Activated CD8-positive, alpha-beta memory T cell treated with anti-CD3 and anti-CD28 coated beads, Interleukin-2, amount 50 U/mL, for 24 hours (primary cell): ENCODE results near the gene COL12A1.

Experiments used
- DNase-seq: peaks from one replicate; pipeline ENCODE4 v3.0.0-alpha.2; 2020; ENCODE audit errors: extremely low read depth

The COL12A1 gene

DNA sequence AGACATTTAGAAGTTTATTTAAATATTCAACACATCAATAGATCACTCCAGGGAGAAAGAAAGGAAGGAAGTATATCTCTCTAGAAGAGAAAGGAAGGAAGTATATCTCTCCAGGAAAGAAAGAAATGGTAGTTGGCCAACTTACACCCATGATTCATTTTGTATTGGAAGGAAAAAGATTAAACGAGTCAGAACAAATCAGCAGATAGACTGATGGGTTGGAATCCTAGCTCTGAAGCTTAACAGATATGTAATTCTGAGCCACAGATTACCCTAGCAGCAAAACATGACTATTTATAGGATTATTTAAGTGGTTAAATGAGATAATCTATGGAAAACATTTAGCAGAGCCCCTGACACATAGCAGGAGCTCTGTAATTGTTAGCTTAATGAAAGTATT is 27.1 kb downstream of the COL12A1 start:
- no peak for DNase-seq

DNA sequence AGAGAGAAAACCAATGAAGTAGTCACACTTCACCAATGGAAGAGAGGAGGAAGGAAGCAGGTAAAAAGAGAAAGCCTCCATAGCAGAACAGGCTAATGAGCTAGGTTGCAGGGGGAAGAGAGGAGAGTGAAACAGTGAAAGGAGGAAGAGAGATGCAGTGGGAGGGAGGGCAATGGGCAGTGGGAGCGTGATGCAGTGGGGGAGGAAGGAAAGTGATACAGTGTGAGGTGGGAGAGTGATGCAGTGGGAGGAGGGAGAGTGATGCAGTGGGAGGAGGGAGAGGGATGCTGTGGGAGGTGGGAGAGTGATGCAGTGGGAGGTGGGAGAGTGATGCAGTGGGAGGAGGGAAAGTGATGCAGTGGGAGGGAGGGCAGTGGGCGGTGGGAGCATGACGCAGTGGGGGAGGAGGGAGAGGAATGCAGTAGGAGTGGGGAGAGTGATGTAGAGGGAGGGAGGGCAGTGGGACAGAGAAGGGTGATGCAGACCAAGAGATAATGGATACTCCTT is 29.7 kb downstream of the COL12A1 start:
- DNase-seq, result no peak

DNA sequence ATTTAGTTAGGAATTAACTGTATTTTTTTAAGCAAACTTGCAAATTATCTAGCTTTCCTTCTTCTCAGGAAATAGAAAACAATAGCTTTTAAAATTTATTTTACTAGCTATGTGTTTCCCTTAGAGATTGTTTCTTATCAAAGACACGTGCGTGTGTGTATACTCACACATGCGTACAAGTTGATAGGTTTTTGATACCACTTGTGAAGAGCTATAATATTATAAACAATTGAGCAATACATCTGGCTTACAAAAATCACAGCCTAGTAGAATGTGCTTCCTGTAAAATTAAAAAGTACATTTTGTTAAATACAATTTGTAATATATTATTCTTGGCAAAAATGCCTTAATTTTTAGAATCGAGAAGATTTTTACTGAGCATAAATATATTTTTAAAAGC is 33.9 kb downstream of the COL12A1 start:
- no peak for DNase-seq

DNA sequence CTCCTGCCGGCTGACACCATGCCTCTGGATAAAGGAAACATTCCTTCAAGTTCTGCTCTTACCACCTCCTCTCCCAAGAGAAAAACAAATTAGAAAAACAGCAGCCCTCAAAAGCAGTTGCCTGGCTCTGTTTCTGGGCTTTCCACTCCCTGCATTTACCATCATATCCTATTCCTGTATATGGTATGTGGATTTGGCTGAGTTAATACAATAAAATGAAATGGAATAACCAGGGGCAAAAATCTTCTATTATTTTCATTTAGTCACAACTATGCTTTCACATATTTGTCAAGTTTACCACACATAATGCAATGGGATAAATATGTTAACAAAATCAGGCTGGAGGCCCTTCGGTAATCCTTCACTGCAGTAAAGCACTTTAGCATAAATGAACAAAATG is 34.3 kb downstream of the COL12A1 start:
- no peak for DNase-seq

DNA sequence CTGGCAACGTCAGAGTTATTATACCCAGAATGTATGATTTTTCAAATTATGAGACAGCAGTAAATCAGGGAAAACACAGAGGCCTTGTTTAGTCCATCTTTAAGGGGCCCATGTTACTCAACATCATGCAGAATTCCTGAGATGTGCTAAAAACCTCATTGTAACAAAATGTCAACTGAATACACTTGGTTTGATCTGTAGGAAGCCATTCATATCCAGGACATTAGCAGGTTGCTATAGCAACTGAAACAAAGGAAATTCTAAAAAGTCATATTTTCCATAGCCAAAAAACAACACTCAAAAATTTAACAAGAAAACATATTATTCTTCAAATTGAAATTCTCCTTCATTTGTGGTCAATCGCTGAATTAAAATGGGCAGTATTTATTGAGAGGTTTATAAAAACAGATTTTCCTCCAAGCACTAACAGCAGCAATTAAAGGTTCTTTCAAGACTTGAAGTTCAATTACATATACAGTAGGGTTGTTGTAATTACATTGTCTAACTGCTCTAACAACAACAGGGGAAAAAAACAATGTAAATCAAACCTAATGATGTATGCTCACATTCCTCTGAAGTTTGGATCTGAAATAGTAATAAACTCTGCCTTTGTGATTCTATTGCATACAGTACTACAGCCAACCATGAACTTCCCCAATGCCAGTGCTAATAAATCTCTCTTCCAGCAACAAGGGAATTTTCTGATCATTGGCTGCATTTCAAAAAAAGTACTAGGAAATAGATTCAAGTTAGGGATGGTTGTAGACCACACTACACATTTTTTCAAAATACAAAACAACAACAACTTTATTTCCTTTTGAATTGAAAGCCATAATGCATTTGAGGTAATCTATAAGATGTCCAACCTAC is 34.9 kb downstream of the COL12A1 start:
- no peak for DNase-seq

DNA sequence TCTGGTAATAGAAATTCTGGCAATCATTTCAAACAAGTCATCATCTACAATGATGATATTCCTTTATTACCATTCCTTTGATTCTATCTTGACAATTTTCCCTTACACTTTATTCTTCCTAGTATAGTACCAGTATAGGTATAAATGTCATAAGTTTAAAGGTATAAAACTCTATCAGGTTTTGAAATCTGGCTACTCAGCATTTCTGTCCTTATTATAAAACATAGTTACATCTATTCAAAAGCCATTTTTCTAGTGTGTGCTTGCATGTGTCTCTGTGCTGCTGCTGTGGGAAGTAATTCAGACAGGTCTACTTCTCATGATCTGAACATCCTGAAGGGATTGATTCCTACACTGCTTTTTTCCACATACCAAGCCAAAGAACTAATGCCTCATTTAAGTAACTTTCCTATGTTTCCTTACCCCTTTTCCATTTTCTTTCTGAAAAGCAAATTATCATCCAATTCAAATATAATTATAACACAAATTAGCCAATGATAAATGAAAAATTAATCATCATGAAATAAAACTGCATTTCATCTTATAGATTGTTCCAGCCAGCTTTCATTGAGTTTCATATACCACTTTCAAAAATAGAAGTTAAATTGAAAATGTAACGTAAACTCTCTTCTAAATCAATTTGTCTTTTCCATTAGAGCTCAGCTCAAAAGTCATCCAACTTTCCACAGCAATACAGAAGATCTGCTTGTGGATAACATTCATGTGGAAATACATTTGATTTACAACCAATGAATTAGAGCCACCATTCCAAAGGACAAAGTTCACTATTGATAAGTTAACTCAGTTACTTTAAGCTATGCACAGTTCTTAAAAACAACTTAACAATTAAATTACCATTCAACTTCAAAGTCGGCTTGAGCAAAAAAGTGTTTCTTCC is 35.9 kb downstream of the COL12A1 start:
- DNase-seq, result no peak

DNA sequence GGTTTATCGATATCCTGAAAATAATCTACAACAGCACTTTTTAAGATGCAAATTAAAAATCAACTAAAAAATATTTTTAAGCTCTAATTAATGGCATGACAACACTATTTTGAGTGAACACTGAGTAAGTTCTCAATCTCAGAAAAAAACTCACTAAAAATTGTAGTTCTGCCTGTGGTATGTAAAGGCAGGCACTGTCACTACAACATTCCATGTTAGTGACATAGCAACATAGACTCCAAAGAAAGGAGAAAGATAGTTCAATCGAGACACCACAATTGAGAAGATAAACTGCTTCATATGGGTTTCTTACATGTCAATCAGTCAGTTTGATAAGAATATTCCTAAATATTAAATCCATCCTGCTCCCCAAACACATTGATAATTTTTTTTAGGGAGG is 38.0 kb downstream of the COL12A1 start:
- no peak for DNase-seq

DNA sequence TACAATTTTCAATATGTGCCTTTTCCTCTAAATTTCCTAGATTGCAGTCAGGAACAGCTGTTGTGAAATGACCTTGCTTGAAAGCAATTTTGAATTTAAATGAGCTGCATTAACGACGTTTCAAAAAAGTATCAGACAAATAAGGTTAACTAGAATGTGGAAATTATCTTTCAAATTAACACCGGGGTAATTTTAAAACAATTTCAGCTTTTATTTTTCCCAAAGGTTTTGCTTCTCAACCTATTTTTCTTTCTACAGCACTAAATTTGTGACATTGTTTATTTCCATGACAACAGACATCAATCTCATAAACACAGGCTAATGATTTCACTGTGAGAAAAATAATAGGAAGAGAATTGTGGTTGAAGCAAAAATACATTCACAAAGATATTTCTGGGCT is 38.5 kb downstream of the COL12A1 start:
- no peak for DNase-seq

DNA sequence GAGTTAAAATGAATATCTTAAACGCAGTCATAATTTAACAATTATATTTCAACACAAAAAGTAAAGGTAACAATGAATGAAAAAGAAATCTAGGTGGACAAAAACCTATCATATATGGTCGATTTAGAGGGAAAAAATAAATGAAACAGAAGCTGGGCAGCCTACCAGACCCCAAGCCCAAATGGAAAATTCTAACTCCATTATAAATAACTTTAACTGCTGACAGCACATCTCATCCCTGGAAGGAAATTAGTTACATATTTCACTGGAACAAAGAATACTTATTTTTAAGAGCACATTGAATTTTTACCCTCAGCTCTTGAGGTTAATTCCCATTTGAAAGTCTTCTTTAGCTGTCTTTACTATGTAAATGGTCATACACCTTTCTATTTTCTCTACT is 39.1 kb downstream of the COL12A1 start:
- no peak for DNase-seq

DNA sequence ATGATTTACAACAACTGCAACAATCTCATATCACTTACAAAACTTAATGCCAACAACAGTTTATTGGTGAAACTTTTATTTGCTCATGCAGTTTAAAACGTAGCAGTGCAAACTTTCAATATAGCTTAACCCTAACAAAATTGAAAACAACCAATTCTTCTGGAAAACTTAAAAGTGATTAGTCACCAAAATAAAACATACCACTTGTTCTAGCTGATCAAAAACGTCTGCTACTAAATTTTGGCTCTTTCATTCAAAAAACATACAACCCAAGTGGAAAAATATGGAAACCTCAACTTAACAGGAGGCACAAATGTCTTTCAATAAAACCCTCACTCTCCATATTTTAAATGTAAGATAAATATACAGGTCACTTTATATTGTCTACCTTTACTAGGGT is 39.6 kb downstream of the COL12A1 start:
- no peak for DNase-seq

DNA sequence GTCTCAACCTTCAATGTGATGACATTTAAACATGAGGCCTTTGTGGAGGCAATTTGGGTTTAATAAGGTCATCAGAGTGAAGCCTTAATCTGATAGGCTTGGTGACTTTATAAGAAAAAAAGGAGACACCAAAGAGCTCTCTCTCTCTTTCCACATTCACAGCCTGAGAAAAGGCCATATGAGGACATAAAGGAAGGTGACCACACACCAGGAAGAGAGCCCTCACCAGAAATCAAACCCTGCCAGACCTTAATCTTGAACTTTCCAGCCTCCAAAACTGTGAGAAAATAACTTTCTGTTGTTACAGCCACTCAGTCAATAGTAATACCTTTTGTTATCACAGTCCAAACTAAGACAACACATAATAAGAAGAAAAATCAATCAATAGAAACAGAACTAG is 47.7 kb downstream of the COL12A1 start:
- DNase-seq, result no peak

DNA sequence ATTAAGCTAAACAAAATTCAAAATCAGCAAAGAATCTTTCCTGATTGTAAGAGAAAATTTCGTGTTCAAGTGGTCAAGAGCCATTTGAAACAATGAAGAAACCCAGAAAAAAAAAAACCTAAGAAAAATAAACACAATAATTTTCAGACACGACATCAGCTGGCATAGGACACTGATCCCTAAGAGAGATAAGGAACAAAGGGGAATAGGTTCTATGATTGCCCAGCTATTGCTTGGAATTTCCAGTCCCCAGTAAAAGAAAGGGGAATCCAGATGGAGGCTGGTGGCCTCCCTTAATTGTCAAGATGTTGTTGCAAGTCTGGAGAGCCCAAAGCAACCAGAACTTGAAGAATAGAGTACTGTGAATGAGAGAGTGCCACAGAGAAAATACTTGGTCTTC is 48.5 kb downstream of the COL12A1 start:
- no peak for DNase-seq

DNA sequence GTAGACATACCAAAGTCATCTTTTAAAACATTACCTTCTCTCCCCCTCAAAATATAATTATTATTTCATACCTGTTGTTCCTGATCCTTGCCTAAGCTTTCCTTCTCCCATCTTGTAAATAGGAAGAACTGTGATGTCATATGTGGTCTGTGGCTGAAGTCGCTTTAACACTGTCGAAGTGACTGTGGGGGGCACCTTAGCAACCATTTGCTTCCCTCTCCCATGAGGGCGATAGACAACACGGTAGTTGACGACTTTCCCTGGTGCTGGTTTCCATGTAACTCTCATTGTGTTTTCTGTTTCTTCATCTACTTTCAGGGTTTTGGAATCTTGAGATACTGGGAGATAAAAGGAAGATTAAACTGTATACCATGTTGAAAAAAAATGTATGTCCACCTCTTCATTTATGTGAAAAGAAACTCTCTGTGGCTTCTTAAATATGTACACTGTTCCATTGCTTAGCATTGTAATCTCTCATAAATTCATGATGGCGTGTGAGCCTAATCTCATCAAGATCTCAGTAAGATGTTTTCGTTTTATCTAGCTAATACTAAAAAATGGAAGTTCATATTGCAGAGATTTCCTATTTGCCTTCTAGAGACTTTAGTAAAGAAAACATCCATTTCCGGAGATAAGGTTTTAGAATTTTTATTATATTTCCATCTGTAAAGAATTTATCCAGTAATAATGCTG is 49.5 kb downstream of the COL12A1 start:
- no peak for DNase-seq

DNA sequence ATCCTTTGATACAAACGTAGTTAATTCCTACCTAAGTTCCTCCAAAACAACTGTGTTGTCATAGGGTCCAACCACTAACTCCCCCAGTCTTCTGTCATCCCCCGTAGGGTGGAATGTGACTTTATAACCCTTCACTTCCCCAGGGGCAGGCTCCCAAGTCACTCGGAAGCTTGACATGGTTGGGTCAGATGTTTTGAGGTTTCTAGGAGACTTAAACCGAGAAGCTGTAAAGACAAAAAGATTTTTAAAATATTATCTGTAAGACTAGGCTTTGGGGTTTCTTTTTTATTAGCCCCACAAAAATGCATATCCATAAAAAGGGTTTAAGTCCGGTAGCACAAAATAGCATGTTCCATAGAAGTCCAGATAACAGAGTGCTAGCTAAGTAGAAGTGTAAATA is 50.2 kb downstream of the COL12A1 start:
- no peak for DNase-seq

DNA sequence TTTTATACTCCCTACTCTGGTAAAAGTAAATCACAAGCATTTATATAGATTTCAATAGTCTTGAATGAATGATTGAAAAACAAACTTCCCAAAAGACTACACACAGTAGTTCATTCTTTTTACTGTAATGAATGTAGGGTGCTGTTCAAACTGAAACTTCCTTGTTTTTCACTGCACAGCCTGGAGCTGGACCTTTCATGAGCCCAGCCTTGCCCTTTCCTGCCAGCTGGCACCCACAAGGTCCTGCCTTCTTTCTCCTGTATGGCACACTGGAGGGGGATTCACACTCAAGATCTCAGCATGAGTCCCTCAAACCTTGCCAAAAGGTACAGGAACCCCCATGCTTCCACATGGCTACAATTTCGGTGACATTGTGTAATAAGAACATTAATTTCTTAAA is 50.9 kb downstream of the COL12A1 start:
- no peak for DNase-seq

DNA sequence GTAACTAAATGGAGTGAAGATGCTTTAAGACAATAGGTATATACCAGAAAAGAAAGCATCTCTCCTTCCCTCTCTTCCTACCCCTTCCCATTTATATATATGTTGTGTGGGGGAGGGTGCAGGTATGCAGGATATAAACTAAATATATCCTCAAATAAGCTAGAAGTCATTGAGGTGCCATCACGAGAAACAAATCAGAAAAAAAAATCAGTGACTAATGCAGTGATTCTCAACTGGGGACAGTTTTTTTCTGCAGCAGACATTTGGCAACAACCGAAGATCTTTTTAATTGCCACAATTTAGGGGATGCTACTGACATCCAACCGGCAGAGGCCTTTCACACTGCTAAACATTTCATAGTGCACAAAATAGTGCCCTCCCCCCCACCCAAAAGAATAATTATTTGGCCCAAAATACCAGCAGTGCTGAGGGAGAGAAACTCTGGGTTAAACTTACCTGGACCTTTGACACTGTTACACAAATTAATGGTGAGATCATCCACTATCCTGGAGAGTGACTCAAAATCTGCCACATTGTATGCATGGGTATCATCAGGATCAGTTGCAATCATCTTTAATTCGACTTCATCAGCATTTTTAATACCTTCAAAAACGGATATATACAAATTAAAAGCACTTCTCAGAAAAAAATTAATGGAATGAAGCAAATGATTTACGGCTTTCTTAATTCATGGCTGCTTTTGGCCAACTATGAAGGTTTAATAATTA is 55.0 kb downstream of the COL12A1 start:
- no peak for DNase-seq

DNA sequence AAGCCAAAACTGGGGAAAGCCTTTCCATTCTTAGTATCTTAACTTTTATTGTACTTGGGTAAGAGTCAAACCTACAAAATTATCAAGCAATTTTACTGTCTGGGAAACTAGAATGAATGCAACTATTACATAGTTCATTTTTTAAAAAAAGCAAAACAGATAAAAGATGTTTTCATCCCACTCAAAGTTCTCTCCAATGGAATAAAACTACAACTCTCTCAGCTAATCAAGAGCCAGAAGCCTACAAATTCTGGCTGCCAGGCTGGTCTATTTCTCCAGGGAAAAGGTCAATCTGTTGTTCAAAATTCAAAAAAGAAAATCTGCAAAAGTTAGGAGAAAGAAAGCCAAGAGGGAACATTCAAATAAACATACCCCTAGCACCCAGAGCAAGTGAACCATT is 56.2 kb downstream of the COL12A1 start:
- DNase-seq, result no peak

DNA sequence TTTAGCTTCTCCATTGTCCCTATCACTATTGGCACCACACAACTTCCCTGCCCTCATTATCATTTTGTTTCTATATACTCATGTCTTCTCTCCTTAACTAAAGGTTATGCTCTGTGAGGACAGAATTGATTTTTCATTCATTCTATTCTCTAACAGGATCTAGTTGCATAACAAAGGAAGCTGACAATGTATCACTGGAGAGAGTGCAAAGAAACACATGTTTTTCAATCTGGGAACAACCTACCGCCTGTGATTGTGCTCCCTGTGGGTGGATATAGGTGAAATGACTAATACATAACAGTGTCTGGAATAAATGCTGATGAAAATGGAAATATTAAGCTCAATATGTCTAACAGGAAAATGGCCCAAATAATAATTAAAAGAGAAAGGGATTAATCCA is 56.6 kb downstream of the COL12A1 start:
- no peak for DNase-seq

DNA sequence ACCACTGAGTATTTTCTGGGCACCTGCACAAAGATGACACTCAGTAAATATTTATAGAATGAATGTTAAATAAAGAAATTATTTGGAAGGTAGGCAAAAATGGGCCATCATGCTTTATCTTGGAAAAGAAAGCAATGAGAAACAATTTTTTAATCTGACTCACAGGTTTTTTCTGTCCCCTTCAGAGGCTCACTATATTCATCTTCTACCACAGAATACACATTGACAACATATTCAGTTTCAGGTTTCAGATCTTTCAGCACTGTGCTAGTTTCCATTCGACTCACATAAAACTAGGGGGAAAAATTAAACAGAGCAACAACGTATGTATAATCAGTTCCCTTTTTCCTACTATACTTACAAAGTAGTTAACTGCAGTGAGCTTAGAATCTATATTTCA is 58.3 kb downstream of the COL12A1 start:
- DNase-seq, result no peak

DNA sequence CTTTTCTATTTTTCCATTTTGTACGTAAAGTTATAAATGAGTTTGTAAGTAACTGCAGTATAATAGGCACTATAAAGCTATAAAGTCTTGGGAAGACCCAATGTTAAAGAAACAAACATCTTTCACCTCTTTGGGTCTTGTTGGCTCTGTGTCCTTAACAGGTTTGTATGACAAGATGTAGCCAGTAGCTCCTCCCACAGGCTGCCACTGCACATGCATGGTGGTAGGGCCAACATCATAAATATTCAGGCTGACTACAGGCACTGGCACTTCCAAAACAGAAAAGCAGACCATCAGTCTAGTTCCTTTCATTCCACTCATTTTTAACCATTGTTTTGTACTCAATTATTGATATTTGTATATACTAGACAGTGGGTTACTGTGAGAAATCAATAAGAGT is 59.9 kb downstream of the COL12A1 start:
- no peak for DNase-seq

DNA sequence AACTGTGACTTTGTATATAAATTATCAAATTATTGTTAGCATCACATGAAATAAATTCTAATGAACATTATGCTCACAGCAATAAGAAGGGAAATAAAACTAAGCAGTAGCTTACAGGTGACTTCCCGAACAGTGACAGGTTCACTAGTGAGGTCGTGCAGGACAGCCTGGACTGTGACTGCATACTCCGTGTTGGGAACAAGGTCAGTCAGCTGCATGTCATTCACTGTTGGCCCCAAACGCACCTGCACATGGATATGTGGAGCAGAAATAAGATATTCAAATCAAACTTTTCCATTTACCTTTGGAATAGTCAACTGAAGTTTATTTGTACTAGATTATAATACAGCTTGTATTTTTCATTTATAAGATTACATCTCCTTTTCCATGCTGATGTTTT is 60.6 kb downstream of the COL12A1 start:
- DNase-seq, result no peak

DNA sequence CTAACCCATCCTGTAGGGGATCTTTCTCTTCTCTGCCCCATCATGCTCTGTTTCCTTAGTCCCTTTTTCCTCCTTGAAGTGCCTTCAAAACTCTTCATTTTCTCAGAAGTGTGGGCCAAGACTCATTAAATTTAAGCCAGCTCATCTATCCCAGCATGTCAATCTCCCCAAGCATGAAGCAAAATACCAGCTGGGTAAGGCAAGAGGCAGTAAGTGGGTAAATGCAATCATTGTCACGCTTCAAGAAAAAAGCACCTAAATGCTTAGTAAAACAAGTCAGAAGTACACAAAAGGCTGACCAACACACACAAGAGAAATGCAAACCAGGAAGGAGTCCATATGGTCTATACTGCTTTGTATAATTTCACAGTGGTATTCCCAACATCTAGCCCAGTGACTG is 61.5 kb downstream of the COL12A1 start:
- DNase-seq, result no peak
